Occipital lobe (tissue), 1 donor: ENCODE results near the gene NUP107. TPM values are rescaled to one million over a fixed set of nuclear protein-coding genes. Genes with fewer than 3 reads are reported as not detected.

Source experiments
- total RNA-seq: library from RNA; depleted of rRNA; stranded (reverse); fragments of >200 nt; gene quantifications from one replicate; pipeline ENCODE4 v1.2.3, GENCODE V29; 2014

Gene NUP107
- total RNA-seq, 1 donor from 2014 or later: 72.1 TPM

Other genes with a start within 250 kb of the NUP107 start
- gene RAP1B, start 76.1 kb upstream of the NUP107 start, total RNA-seq: 110 TPM
- 10.8 TPM for gene SLC35E3, start 59.2 kb downstream of the NUP107 start, total RNA-seq
- gene MDM2, start 121.2 kb downstream of the NUP107 start, total RNA-seq: 60.7 TPM
- gene CPM, start 246.2 kb downstream of the NUP107 start, total RNA-seq: 1.7 TPM